GM18867 (cell line): ENCODE data around the gene ARHGEF39.
"Not testable (repeated sequence)": the region's sequence is repeated elsewhere in the genome, so short reads cannot be mapped to it uniquely, and the experiment has no call there.

Source experiments
- ATAC-seq: cut with Tn5 transposase; IDR thresholded peaks from one replicate; pipeline ENCODE4 v1.9.1; 2021; ENCODE audit warnings: mild to moderate bottlenecking, moderate library complexity; ENCODE audit not compliant: unreplicated experiment

ARHGEF39 gene

GRCh38 chr9:35653611-35654010 lies 11.4 kb downstream of the ARHGEF39 start:
- no peak for ATAC-seq

GRCh38 chr9:35652829-35653209 lies 12.2 kb downstream of the ARHGEF39 start:
- no peak for ATAC-seq

GRCh38 chr9:35651956-35652828 lies 12.8 kb downstream of the ARHGEF39 start:
- no peak for ATAC-seq

GRCh38 chr9:35650341-35651158 lies 14.4 kb downstream of the ARHGEF39 start, which contains the start of gene SIT1:
TSS of gene SIT1 (minus strand) at chr9:35650931. CDS start at chr9:35650853, 78 bp downstream.
- no peak for ATAC-seq

- ATAC-seq = no peak
Measured at GRCh38 chr9:35649431-35650340, 15.3 kb downstream of the ARHGEF39 start.

GRCh38 chr9:35646533-35647265 lies 18.3 kb downstream of the ARHGEF39 start:
- ATAC-seq = peak; percentile 87

- ATAC-seq = no peak
Measured at GRCh38 chr9:35646153-35646532, 18.9 kb downstream of the ARHGEF39 start.

GRCh38 chr9:35645736-35646135 lies 19.3 kb downstream of the ARHGEF39 start:
- not testable (repeated sequence) for ATAC-seq

GRCh38 chr9:35643046-35643445 lies 21.9 kb downstream of the ARHGEF39 start:
- ATAC-seq = no peak

GRCh38 chr9:35641478-35641877 lies 23.5 kb downstream of the ARHGEF39 start:
- ATAC-seq = not testable (repeated sequence)

- ATAC-seq = not testable (repeated sequence)
Measured at GRCh38 chr9:35640431-35640830, 24.6 kb downstream of the ARHGEF39 start.

- ATAC-seq = no peak
Measured at GRCh38 chr9:35639631-35640030, 25.4 kb downstream of the ARHGEF39 start.

GRCh38 chr9:35639225-35639624 lies 25.8 kb downstream of the ARHGEF39 start:
- ATAC-seq = not testable (repeated sequence)

GRCh38 chr9:35638751-35639150 lies 26.2 kb downstream of the ARHGEF39 start:
- ATAC-seq = not testable (repeated sequence)

GRCh38 chr9:35637427-35637955 lies 27.5 kb downstream of the ARHGEF39 start:
- ATAC-seq = not testable (repeated sequence)

GRCh38 chr9:35636877-35637246 lies 28.1 kb downstream of the ARHGEF39 start:
- not testable (repeated sequence) for ATAC-seq

GRCh38 chr9:35636135-35636876 lies 28.7 kb downstream of the ARHGEF39 start:
- ATAC-seq = no peak

GRCh38 chr9:35635730-35636129 lies 29.3 kb downstream of the ARHGEF39 start:
- ATAC-seq = no peak

GRCh38 chr9:35629597-35629996 lies 35.4 kb downstream of the ARHGEF39 start:
- ATAC-seq = no peak
